GM19099 (cell line): ENCODE results near the gene VPS11.
A peak's percentile ranks its signal among the peaks of the same experiment; 100 is the strongest.

Source experiments
- POLR2A ChIP-seq: IDR thresholded peaks from 3 replicates; pipeline ENCODE4 v1.6.1; 2011; ENCODE audit warnings: low read depth; ENCODE audit not compliant: insufficient read length; ENCODE audit errors: extremely low read depth

The VPS11 gene

DNA sequence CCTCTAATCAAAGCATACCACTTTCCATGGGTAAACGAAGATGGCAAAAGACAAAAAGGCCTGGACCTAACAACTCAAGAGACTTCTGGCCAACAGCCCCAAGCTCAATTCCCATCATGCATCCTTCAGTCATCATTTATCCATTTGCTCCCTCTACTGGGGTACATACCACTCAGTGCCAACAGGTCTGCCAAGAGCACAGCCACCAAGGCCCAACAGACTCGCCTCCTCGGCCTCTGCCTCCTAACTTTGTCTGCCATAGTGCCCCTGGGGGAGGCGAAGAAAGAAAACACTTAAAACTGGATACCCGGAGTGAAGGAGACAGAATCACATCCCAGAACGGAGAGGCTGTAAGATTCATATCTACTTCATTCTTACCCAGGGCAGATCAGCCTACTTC, 11.7 kb upstream of the VPS11 start:
- TF ChIP-seq POLR2A: no peak

DNA sequence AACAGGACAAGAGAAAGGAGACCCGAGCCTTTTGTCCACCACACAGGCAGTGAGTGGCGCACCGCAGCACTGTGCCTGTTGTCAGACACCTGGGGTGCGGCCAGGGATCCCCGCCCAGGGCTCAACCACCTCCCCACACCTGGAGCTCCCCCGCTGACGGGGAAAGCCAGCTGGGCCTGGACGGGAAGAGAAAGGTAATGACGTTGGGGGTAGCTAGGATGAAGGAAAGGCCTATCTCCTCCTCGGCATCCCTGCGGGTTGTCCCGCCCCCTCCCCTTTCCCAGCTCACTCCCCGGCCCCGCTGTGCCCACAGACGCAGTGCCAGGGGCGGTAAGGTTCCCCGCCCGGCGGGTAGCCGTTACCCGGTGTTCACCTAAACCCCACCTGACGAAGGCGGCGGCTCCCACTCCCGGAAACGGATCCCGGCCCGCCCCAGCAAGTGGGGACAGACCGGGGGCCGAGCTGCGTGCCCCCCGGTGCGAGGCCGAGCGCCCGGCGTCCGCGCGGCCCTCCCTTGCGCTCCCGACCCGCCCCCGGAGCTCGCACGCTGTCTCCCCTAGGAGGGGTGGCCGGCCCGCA, 11.1 kb upstream of the VPS11 start:
- no peak for TF ChIP-seq POLR2A

DNA sequence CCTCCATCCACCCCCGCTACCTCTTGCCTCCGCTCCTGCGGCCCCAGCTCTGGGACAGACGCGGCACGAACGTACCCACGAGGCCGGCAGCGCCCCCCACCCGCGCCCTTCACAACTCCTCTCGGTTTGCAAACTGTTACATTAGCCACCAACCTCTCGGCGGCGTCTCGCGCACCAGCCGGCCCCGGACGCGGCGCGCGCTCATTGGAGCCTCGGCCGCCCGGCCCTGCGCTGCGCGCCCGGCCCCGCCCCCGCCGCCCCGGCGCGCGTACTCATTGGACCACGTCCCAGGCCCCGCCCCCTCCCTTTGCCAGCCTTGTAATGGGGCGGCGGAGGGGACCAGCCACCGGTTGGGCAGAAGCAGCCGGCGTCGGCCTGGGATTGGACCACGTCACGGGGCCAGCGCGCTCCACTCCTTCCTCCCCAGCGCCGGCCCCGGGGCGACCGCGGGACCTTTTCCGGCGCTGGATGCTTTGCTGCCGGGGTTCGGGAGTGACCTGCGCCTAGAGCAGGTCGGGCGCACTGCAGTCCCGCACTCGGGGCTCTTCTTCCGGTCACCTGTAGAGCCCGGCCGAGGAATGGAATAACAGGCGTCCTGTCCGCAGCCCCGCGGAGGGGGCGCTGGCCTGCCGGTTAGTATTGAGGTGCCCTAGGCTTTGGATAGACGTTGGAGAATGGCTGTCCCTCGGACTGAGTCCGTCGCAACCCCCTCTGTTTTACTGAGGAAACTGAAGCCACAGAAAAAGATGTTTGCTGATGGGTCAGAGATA, 10.4 kb upstream of the VPS11 start, which contains the start of gene HYOU1:
TSS of gene HYOU1 (minus strand) at position 206 of the 770 bp plus-strand sequence. CDS start 1,045 bp downstream, outside the sequence.
- peak; percentile 81 for TF ChIP-seq POLR2A

DNA sequence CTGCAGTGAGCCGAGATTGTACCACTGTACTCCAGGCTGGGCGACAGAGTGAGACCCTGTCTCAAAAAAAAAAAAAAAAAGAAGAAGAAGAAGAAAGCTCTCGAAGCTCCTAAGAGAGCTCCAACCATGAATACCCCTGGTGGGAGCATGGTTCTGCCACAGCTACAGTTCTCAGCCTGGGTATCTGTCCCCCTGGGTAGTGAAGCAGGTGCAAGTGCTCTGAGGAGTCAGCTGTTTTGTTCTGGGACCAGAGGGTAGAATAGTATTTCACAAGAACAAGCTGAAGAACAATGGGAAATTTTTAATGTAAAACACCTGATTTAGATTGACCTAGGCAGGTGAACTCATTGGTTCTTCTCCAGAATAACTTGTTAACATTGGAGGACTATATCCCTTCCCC, 6.4 kb upstream of the VPS11 start:
- no peak for TF ChIP-seq POLR2A

DNA sequence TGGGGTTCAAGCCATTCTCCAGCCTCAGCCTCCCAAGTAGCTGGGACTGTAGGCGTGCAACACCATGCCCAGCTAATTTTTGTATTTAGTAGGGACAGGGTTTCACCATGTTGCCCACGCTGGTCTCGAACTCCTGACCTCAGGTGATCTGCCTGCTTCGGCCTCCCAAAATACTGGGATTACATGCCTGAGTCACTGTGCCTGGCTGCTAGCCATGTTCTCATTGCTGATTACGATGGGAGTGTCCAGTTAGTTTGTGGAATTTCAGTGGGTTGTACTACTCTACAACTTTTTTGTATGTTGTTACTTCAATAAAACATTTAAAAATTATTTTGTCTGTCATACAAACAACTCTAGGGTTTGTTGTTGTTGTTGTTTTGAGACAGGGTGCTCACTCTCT, 4.8 kb upstream of the VPS11 start:
- no peak for TF ChIP-seq POLR2A

DNA sequence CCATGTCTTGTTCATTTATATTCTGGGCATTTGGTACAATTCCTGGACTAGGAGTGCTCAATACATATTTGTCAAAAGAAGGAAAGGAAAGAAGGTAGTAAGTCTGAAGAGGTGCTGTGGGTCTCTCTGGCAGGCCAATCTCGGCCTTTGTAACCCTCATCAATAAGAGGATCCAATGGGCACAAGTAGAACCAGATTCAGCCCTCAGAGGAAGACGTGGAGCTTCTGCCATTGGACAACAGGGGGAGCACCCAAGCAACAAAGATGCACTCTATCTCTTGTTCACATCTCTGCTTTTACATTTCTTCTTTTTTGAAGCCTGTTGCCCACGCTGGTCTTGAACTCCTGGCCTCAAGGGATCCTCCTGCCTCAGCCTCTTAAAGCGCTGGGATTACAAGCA, 2.2 kb upstream of the VPS11 start:
- TF ChIP-seq POLR2A: no peak

DNA sequence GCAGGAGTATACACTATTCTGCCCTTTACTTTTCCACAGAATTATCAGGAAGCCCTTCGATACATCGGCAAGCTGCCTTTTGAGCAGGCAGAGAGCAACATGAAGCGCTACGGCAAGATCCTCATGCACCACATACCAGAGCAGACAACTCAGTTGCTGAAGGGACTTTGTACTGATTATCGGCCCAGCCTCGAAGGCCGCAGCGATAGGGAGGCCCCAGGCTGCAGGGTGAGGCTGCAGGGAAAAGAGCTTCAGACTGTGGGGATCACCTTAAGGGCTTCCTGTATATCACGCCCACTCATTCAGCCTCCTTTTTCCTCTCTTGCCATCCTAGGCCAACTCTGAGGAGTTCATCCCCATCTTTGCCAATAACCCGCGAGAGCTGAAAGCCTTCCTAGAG, 10.2 kb downstream of the VPS11 start:
- no peak for TF ChIP-seq POLR2A

DNA sequence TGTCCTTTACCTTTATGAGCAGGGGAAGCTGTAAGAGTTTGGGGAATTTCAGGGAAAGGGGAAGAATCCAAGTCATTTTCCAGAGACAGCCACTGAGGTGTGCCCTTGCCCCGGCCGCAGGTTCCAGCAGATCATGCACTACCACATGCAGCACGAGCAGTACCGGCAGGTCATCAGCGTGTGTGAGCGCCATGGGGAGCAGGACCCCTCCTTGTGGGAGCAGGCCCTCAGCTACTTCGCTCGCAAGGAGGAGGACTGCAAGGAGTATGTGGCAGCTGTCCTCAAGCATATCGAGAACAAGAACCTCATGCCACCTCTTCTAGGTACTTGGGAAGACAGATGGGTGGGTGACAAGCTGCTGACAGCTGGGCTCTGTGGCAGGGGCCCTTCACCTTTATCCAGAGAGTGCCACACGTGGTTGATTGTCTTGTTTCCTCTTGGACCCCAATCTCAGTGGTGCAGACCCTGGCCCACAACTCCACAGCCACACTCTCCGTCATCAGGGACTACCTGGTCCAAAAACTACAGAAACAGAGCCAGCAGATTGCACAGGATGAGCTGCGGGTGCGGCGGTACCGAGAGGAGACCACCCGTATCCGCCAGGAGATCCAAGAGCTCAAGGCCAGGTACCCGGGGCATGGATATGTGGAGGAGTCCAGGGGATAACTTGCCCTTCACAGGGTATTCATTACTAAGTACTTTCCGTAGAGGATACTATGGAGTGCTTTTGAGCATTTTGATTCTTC, 11.2 kb downstream of the VPS11 start:
- no peak for TF ChIP-seq POLR2A

DNA sequence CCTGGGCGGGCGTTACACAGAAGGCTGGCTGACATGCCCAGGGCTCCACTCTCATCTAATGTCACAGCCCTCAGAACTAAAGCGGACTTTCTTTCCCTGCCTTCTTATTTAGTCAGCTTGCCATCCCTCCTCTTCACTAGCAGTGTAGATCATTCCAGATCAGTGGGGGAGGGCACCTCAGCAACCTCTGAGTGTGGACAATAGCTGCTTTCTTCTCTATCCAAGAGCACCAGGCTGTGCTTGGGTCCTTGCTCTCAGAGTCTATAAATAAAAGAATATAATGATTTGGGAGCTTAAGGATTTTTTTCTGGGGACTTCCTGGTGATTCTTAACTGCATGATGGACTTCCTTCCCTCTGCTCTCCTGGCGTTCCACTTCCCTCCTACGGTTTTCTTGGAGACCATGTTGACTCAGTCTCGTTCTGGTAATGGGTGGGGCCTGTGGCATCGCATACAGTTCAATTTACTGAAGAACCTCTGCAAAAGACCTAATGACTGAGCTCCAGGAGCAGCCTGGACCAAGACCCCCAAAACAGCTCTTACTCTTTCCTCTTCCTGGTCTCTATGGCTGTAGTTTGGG, 14.2 kb downstream of the VPS11 start:
- no peak for TF ChIP-seq POLR2A

DNA sequence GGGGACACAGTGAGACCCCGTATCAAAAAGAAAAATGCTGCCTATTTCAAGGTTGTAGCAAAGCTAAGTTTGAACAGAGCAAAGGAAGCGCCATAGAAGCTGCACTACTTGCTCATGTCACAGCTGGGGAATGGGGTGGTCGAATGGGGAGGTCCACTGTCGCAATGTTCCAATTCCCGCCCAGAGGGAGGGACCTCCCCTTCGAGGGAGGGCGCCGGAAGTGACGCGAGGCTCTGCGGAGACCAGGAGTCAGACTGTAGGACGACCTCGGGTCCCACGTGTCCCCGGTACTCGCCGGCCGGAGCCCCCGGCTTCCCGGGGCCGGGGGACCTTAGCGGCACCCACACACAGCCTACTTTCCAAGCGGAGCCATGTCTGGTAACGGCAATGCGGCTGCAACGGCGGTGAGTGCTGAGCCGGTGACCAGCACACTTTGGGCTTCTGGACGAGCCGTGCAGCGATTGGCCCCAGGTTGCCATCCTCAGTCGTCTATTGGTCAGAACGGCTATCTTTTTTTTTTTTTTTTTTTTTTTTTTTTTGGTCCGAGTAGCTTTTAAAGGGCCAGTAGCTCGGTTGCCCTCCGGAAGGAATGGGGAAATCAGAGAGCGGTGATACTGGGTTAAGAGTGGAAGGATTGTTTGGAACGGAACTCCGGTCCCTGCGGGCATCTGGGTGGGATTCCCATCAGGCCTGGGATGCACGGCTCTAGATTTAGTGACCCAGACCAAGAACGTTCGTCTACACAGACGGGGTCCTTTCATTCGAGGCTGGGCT, 17.2 kb downstream of the VPS11 start, which contains the start of gene HMBS:
TSS of gene HMBS (plus strand) at position 219 of the 774 bp plus-strand sequence. CDS start at position 372, 153 bp downstream.
- TF ChIP-seq POLR2A: peak; percentile 89

DNA sequence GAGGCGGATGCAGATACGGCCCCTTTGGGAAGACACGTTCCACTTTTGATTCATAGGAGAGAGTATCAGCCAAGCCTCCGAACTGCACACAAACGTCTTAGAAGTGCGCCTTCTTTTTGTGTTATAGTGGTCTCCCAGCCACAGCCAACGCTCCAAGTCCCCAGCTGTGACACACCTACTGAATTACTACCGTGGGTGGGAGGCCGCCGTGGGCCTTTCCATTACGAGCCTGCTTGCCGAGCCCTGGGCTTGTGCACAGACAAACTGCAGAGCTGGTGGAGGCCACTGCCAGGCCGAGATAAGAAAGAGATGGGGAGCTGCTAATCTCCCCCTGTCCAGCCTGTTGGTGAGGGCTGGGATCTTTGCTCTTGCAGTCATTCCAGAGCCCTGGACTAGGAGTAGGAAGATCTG, 17.8 kb downstream of the VPS11 start:
- no peak for TF ChIP-seq POLR2A

DNA sequence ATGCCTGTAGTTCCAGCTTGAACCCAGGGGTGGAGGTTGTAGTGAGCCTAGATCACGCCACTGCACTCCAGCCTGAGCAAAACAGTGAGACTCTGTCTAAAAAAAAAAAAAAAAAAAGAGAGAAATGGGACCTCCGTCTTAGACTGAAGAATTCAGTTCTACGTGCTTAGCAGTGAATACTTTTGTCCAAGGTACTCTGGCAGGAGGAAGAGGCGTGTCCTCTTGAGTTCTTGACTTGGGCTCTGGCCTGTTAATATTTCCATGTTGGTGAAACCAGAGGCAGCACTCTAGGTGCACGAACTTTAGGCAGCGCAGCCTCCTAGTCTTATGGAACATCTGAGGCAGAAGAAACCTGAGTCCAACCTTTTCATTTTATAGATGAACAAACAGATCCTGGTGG, 19.5 kb downstream of the VPS11 start:
- no peak for TF ChIP-seq POLR2A

DNA sequence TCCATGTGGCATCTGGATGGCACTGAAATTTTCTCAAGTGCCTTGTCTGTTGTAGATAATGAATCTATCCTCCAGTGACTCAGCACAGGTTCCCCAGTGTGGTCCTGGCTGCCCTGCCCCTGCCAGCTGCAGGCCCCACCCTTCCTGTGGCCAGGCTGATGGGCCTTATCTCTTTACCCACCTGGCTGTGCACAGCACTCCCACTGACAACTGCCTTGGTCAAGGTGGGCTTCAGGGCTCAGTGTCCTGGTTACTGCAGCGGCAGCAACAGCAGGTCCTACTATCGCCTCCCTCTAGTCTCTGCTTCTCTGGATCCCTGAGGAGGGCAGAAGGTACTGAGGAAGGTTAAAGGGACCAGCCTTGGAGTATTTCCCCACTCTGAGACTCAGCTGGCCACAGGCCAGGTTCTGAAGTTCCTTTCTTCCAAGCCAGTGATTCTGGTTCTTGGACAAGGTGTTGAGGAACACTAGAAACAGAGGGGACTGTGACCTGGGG, 20.2 kb downstream of the VPS11 start:
- TF ChIP-seq POLR2A: no peak

DNA sequence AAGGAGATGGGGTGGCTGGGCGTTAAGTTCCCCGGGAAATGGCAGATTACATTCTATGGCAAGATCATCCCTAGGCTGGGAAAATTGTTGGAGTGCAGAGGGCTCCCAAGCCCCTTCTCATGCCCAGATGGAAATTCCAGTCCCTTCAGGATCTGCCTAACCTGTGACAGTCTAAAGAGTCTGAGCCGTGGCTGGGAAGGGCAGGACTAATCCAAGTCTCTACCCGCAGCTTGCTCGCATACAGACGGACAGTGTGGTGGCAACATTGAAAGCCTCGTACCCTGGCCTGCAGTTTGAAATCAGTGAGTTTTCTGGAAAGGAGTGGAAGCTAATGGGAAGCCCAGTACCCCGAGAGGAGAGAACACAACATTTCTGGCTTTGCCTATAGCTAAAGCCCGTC, 20.8 kb downstream of the VPS11 start:
- TF ChIP-seq POLR2A: no peak

DNA sequence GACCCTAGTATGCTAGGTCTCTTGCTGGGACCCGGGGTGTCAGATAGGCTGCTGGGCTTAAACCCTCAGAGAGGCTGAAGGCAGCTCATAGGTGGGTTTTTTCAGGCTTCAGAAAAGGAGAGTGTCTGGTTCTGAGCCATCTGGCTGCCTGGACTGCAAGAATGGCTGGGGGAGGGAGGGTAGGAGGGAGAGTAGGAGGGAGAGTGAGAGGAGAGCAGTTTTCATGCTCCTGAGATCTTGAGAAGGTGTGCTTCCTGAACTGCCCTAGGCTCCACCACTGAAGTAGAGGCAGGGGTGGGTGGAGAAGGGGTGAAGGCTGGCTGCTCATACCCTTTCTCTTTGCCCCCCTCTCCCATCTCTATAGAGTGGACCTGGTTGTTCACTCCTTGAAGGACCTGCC, 21.7 kb downstream of the VPS11 start:
- TF ChIP-seq POLR2A: no peak

DNA sequence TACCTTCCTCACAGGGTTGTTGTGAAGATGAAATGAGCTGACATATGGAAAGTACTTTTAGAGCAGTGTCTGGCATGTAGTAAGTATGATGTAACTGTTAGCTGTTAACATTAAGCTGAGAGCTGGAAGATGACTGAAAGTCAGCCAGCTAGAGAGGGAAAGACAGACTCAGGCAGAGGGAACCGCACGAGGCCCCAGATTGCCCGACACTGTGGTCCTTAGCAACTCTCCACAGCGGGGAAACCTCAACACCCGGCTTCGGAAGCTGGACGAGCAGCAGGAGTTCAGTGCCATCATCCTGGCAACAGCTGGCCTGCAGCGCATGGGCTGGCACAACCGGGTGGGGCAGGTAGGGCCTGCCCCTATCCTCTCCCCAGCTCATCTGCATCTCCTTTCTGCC, 23.6 kb downstream of the VPS11 start:
- no peak for TF ChIP-seq POLR2A
